22Rv1 (cell line): Measurements from ENCODE around the gene SCN4A.

Experiments used
- CTCF ChIP-seq: fragments of 450-650 bp; IDR thresholded peaks from 2 replicates; pipeline ENCODE4 v1.5.1; 2017; ENCODE audit warnings: mild to moderate bottlenecking
- ZFX ChIP-seq: fragments of 450-650 bp; IDR thresholded peaks from 2 replicates; pipeline ENCODE4 v1.6.1; 2017; ENCODE audit warnings: antibody characterized with exemption, borderline replicate concordance

- TF ChIP-seq CTCF (no peak), ZFX (no peak)
These were observed 18.2 kb downstream of the SCN4A start for GRCh38 chr17:63954402-63955063.
